OCI-M2 (cell line): ENCODE measurements around the gene MAP3K7.
A peak's percentile ranks its signal among the peaks of the same experiment; 100 is the strongest.

Source experiments
- DNase-seq: peaks from one replicate; lab custom pipeline; 2025; ENCODE audit not compliant: unreplicated experiment; lab: John Stamatoyannopoulos, UW

Gene MAP3K7

DNA sequence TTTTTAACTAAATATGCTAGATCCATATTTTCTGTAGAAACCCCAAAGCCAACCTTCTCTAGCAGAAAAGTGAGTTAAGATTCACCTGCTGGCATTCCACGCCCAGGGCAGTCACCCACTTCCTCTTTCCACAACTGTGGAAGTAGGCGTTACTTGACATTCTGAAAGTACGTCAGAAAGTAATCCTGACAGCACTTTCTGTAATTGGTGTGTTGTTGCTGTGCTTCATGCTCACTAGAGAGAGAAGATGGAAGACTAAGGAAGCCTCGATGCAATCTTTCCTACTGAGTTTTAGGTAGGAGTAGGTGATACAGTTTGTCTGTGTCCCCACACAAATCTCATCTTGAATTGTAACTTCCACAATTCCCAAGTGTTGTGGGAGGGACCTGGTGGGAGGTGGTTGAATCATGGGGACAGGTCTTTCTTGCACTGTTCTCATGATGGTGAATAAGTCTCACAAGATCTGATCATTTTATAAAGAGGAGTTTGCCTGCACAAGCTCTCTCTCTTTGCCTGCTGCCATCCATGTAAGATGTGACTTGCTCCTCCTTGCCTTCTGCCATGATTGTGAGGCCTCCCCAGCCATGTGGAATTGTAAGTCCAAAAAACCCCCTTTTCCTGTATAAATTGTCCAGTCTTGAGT lies 101.1 kb downstream of the MAP3K7 start:
- DNase-seq, result no peak

- no peak for DNase-seq
Observed at GRCh38 chr6:90484903-90485302, 102.0 kb downstream of the MAP3K7 start.

GRCh38 chr6:90484385-90484784 lies 102.5 kb downstream of the MAP3K7 start:
- DNase-seq, result no peak

DNA sequence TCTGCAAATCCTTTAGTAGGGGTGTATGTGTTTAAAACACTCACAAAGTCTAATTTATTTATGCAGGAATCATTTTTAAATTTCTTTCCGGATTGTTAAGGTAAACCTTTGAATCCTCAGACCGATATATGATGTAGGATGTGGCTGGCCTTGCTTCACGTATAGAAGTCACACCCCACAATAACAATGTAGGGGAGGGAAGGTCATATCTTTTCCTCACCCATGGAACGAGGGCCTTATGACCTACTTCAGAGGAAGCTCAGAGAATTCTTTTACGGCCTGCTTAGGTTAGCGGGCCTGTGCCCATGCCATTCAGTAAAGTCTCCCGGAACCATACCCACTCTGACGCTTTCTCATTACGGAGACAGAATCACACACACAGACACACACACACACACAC lies 102.9 kb downstream of the MAP3K7 start:
- no peak for DNase-seq

GRCh38 chr6:90483116-90483839 lies 103.6 kb downstream of the MAP3K7 start:
- no peak for DNase-seq

DNA sequence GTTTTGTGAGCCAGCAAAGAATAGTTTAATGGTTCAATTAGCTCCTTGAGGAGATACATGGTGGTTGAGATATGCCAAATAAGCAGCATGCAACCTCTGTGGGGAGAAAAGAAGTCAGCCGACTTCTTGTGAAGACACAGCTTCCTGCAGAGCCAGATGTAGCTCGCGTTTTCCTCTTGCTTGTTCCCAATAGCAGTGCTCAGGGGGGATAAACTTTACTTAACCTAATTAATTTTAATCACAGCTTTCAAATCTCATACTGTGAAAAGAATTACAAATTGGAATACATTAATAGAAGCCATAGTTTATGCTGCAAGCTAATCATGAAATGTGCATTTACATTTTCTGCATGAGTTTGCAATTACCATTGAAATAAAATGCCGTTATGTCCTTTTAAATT lies 106.2 kb downstream of the MAP3K7 start:
- DNase-seq, result no peak

GRCh38 chr6:90479603-90479926 lies 107.3 kb downstream of the MAP3K7 start:
- DNase-seq, result no peak

DNA sequence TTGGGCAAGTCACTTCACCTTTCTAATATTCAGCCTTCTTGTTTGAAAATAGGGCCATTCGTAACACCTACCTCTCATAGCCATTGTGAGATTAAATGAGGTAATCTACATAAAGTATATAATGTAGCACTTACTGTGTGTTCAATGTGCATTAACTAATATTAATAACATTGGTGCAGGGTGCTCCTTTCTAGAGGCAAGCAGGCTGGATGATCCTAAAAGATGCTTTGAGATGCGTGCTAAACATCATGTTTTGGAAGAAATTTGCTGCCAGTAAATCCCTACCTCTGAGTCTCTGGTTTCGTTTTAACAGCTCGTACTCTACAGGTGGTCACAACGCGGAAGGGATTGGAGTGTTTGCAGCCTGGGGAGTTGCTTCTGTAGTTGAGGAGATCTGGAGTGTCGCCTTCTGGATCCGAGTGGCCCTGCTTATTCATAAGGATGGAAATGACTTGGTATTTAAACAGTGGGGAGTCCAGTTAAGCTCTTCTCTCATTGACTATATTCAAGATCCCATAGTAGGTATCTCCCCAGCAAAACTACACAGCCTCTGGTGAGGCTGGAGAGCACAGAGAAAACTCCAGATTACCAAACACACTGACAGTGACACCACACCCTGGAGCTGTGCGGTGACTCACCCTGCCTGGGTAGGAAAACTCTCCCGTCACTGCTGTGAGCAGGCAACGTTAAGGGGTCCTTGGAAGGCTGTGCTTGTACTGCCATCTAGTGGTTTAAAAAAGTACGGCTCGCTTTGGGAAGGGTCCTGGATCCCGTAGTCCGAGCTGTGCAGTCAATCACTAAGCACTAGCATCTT lies 107.9 kb downstream of the MAP3K7 start:
- peak; percentile 93 for DNase-seq

- DNase-seq, result no peak
Observed at GRCh38 chr6:90478278-90478677, 108.6 kb downstream of the MAP3K7 start.

DNA sequence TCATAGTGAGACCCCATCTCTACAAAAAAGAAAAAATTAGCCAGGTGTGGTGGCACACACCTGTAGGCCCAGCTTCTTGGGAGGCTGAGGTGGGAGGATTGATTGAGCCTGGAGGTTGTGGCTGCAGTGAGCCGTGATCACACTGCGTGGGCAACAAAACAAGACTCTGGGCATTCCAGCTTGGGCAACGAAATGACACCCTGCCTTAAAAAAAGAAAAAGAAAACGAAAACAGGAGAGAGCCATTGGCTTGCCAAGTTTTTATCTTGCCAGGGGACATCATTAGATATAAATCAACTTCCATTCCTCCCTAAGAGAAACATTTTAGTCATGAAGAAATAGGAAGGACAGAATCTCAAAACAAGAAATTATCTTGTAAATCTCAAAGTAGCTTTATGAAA lies 109.5 kb downstream of the MAP3K7 start:
- DNase-seq, result no peak

DNA sequence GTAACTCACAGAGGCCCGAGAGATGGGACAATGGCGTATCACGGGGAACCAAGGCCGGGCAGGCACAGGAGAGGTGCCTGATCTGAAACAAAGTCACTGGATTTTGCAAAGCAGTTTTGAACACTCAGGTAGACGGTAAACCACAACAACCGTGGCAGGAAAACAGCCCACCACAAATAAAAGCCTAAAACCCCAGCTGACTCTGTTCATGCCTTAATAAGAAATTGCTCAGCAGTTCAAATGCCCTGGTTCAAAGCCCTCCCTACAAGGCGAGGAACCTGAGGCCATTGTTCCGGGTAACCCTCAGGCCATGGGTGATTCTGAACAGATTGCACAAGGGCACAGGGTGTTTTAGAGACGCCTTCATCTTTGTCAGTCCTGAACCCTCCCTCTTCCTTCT lies 114.2 kb downstream of the MAP3K7 start:
- DNase-seq, result no peak

DNA sequence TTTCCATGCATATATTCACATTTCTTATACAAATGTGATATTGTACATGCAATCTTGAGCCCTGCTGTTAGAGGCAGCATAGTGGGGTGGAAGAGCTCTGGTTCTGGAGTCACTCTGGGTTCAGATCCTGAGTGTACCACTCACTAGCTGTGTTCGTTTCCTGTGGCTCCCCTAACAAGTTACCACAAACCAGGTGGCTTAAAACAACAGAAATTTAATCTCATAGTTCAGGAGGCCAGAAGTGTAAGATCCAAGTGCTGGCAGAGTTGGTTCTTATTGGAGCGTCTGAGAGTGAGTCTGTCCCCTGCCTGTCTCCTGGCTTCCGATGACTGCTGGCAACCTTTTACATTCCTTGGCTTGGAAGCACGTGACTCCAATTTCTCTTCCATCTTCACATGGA lies 115.6 kb downstream of the MAP3K7 start:
- no peak for DNase-seq

DNA sequence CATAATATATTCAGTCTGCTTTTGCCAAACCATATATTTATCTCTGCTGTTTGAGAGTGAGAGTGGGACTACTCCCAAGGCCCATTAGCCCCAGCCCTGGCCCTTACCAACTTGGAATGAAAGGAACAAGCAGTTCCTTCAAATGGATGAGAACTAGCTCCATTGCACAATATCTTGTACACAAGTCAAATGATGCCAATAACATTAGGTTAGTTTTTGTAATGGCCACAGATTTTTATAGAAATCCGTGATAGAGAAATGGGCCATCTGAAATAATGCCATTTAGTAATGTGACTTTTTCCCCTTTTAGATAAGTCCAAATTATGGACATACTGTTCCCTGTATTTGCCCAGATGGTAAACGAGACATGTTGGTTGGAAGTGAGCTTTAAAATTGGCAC lies 117.0 kb downstream of the MAP3K7 start:
- DNase-seq, result no peak

- no peak for DNase-seq
Observed at GRCh38 chr6:90468859-90469258, 118.0 kb downstream of the MAP3K7 start.

- DNase-seq, result no peak
Observed at GRCh38 chr6:90468080-90468479, 118.8 kb downstream of the MAP3K7 start.

DNA sequence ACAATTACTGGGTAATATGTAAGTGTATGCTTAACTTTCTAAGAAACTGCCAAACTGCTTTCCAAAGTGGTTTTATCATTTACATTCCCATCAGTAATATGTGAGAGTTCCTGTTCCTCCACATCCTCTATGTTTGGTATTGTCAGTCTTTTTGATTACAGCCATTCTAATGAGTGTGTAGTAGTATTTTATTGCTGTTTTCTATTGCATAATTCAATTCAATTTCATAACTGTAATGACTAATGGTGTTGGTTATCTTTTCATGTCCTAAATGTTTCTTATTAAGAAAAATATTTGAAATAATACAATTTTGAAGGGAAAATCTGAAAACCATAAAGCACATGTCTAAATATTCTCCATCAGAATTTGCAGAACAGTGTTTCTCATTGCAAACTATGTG lies 119.3 kb downstream of the MAP3K7 start:
- no peak for DNase-seq

- DNase-seq, result no peak
Observed at GRCh38 chr6:90466154-90466940, 120.5 kb downstream of the MAP3K7 start.

GRCh38 chr6:90465686-90466085 lies 121.2 kb downstream of the MAP3K7 start:
- DNase-seq, result no peak

GRCh38 chr6:90464507-90464906 lies 122.4 kb downstream of the MAP3K7 start:
- no peak for DNase-seq

DNA sequence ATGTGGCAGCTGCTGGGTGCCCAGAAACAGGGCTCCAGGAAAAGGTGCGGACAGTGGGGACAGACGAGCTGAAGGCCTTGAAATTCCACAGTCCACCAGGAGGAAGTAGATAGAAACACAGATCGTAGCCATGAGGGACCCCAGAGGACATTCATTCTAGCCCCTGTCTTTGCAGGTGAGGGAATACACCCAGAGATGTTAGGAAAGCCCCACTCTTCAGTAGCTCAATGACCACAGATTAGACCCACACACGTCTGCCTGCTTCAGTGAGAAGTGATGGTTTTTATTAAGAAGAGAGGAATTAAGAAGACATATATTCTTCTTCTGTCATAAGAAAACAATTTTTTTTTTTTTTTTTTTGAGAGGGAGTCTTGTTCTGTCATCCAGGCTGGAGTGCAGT lies 123.0 kb downstream of the MAP3K7 start:
- no peak for DNase-seq
